Kidney epithelial cell (primary cell): ENCODE results near the gene CCNA2. TPM values are rescaled to one million over a fixed set of nuclear protein-coding genes. Genes with fewer than 3 reads are reported as not detected.

Source experiments
- DNase-seq: peaks from one replicate; pipeline ENCODE4 v3.0.0-alpha.2; 2010; ENCODE audit warnings: low read depth
- H3K27me3 ChIP-seq: 2 replicates; pipeline ENCODE4 v1.6.0; 2011; ENCODE audit warnings: low read length; ENCODE audit not compliant: control insufficient read depth, insufficient read depth
- H3K36me3 ChIP-seq: 2 replicates; pipeline ENCODE4 v1.5.1; 2011; ENCODE audit warnings: low read length; ENCODE audit not compliant: control insufficient read depth, insufficient read depth
- H3K4me3 ChIP-seq: 2 replicates; pipeline ENCODE4 v1.5.1; 2011; ENCODE audit warnings: low read depth, mild to moderate bottlenecking, control low read depth, low read length
- total RNA-seq: library from RNA; depleted of rRNA; stranded (reverse); fragments of >200 nt; gene quantifications from 2 replicates; pipeline ENCODE4 v1.2.3, GENCODE V29; 2015
- TF ChIP-seq, protein P1 (sequence below): IDR thresholded peaks from 2 replicates; pipeline ENCODE4 v1.5.1; 2011; ENCODE audit warnings: mild to moderate bottlenecking, moderate library complexity, low read length, control low read depth, inconsistent platforms; ENCODE audit not compliant: insufficient read depth, poor library complexity, severe bottlenecking

Gene CCNA2
- total RNA-seq, 1 donor from 2014 or later = 7.2 TPM

DNA sequence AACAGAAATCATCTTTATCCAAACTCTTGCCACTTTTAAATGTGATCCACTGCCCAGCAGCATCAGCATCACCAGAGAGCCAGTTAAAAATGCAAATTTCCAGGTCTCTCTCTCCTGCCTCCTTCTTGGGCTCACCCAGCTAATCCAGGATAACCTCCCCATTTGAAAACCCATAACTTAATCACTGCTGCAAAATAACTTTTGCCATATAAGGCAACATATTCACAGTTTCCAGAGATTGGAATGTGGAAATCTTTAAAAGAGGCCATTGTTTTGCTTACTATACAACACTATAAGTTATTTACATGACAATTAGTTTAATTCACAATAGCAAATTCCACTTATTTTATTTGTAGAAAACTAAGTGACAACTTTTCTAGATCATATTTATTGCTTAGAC, 27.4 kb downstream of the CCNA2 start:
- no peak overlapping the region for H3K4me3 ChIP-seq
- H3K27me3 ChIP-seq = no peaks in the 10 kb centered on the region
- no peaks in the 10 kb centered on the region for H3K36me3 ChIP-seq
- TF ChIP-seq, protein P1, sequence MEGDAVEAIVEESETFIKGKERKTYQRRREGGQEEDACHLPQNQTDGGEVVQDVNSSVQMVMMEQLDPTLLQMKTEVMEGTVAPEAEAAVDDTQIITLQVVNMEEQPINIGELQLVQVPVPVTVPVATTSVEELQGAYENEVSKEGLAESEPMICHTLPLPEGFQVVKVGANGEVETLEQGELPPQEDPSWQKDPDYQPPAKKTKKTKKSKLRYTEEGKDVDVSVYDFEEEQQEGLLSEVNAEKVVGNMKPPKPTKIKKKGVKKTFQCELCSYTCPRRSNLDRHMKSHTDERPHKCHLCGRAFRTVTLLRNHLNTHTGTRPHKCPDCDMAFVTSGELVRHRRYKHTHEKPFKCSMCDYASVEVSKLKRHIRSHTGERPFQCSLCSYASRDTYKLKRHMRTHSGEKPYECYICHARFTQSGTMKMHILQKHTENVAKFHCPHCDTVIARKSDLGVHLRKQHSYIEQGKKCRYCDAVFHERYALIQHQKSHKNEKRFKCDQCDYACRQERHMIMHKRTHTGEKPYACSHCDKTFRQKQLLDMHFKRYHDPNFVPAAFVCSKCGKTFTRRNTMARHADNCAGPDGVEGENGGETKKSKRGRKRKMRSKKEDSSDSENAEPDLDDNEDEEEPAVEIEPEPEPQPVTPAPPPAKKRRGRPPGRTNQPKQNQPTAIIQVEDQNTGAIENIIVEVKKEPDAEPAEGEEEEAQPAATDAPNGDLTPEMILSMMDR = no peak
- DNase-seq = no peak

DNA sequence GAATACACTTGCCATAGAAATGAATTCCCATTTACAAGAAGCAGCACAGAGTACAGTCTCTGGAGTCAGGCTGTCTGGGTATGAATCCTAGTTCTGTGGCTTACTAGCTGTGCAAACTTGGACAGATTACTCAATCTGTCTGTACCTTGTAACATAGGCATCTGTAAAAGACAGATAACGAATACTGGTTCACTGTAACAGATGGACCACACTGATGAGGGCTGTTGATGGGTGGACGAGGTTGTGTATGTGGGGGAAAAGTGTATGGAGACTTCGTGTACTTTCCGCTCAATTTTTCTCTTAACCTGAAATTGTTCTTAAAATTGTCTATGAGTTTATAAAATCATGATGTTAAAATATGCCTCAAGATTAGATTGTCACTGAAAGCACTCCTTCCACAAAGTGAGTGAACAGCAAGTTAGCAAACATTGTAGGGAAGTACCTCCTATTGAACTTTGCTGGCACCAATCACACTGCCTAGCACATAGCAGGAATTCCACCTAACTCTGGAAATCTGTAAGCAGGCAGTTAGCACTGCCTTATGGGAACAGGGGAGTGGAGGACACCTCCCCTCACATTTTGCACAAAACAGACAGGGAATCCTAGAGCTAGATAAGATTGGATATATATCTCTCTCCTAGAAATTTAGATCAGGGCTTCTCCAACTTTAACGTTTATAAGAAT, 29.0 kb downstream of the CCNA2 start:
- H3K27me3 ChIP-seq = no peaks in the 10 kb centered on the region
- H3K36me3 ChIP-seq = no peaks in the 10 kb centered on the region
- TF ChIP-seq, protein P1 = no peak
- no peak for DNase-seq
- H3K4me3 ChIP-seq = no peak overlapping the region

DNA sequence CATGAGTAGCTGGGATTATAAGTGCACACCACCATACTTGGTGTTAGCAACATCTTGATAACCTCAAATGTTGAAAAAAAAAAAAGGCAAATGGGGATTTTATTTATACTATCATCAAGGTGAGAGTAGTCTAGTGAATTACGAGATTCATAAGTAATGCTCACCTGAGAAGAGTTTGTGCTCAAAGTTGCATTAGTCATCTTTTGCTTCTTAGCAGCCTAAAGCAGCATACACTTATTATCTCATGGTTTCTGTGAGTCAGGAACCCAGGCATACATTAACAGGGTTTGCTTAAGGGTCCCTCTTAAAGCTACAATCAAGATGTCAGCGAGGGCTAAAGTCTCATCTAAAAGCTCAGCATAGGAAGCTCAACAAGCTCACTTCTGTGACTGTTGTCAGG, 30.7 kb downstream of the CCNA2 start:
- H3K36me3 ChIP-seq = no peaks in the 10 kb centered on the region
- H3K4me3 ChIP-seq = no peak overlapping the region
- H3K27me3 ChIP-seq = no peaks in the 10 kb centered on the region
- no peak for DNase-seq
- TF ChIP-seq, protein P1 = no peak

DNA sequence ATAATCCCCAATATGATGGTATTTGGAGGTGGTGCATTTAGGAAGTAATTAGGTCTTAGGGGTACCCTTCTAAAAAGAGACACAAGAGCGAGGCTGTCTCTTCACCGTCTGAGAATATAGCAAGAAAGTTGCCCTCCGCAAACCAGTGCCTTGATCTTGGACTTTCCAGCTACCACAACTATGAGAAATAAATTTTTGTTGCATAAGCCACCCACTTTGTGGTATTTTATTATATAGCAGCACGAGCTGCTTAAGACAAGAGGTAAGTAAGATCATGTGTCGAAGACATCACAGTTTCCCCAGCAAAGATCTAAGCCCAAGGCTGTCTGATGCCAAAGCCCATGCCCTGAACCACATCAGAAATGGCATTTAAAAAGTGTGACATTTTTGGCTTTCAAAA, 32.2 kb downstream of the CCNA2 start:
- H3K4me3 ChIP-seq = no peak overlapping the region
- no peaks in the 10 kb centered on the region for H3K36me3 ChIP-seq
- DNase-seq = no peak
- TF ChIP-seq, protein P1 = no peak
- no peaks in the 10 kb centered on the region for H3K27me3 ChIP-seq

DNA sequence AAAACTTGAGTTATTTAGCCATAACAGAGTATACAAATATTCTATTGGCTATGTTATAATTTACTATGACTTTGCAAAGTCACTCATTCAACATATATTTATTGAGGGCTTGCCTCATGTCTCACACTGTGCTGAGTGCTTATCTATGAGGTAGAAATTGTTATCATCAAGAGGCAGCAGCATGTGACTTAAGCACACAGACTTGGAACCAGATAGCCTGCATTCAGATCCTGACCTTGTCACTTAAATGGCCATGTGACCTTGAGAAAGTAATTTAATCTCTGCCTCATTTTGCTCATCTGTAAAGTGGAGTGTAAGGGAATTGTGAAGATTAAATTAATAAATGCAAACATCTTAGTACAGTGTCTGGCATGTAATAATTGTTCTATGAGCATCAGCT, 32.7 kb downstream of the CCNA2 start:
- no peaks in the 10 kb centered on the region for H3K27me3 ChIP-seq
- DNase-seq = no peak
- TF ChIP-seq, protein P1 = no peak
- no peaks in the 10 kb centered on the region for H3K36me3 ChIP-seq
- no peak overlapping the region for H3K4me3 ChIP-seq

DNA sequence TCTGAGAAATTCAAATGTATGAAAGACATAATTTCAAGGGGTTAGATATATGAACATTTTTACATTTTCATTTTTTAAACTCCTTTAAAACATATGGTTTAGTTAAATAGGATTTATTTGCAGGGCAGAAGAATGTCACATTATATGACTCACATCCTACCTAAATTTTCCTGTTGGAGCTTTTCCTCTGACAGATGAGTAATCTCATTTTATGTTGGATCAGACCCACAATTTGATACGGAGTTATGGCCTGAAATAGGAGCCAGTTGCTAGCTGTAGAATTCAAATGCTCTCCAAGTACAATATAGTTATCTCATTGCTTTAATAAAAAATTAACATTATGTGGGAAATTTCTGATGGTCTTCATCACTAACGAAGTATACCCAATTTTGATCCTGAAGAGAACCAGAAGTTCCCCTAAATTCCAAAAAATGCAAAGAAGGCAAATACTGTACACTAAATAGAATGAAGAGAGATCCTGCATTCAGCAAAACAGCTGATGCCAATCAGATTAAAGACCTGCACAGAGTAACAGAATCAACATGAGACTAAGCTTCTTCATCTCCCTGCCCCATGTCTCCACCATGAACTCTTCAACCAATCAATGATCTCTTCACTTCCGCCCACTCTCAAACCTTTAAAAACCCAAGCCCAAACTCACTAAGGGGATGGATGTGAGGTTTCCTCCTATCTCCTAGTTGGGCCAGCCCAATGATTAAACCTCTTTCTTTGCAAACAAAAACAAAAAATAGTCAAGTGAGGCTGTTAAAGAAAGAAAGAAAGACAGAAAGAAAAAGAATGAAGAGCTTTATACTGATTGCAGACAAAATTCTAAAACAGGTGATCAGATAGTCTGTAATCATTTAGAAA, 33.5 kb downstream of the CCNA2 start:
- TF ChIP-seq, protein P1 = no peak
- H3K36me3 ChIP-seq = no peaks in the 10 kb centered on the region
- no peak overlapping the region for H3K4me3 ChIP-seq
- DNase-seq = no peak
- H3K27me3 ChIP-seq = no peaks in the 10 kb centered on the region
